GM23248 (cell line): ENCODE measurements around the gene SEPHS2. TPM values are rescaled to one million over a fixed set of nuclear protein-coding genes. Genes with fewer than 3 reads are reported as not detected.

ENCODE experiments used
- DNase-seq: peaks from one replicate; pipeline ENCODE4 v3.0.0-alpha.2; 2015
- H2AFZ ChIP-seq: fragments of 200-600 bp; sonication (generic); 2 replicates; pipeline ENCODE4 v1.6.1; 2016; ENCODE audit warnings: antibody characterized with exemption
- H3F3A ChIP-seq: fragments of 200-600 bp; sonication (generic); 2 replicates; pipeline ENCODE4 v1.6.1; 2016; ENCODE audit warnings: mild to moderate bottlenecking, antibody characterized with exemption, mixed run types; ENCODE audit not compliant: insufficient read depth
- H3K27ac ChIP-seq: fragments of 200-600 bp; sonication (generic); 2 replicates; pipeline ENCODE4 v1.5.1; 2016; ENCODE audit warnings: mild to moderate bottlenecking
- H3K27me3 ChIP-seq: fragments of 200-600 bp; sonication (generic); replicated peaks from 2 replicates; pipeline ENCODE4 v1.6.1; 2016; ENCODE audit warnings: mild to moderate bottlenecking; ENCODE audit not compliant: insufficient read depth
- H3K36me3 ChIP-seq: fragments of 200-600 bp; sonication (generic); 2 replicates; pipeline ENCODE4 v1.6.1; 2016; ENCODE audit warnings: low read depth, mild to moderate bottlenecking
- H3K4me1 ChIP-seq: fragments of 200-600 bp; sonication (generic); 2 replicates; pipeline ENCODE4 v1.6.1; 2016; ENCODE audit warnings: mild to moderate bottlenecking; ENCODE audit not compliant: insufficient read depth
- H3K4me2 ChIP-seq: fragments of 200-600 bp; sonication (generic); one replicate; pipeline ENCODE4 v1.6.1; 2016; ENCODE audit warnings: mild to moderate bottlenecking; ENCODE audit not compliant: unreplicated experiment
- H3K4me3 ChIP-seq: fragments of 200-600 bp; sonication (generic); 2 replicates; pipeline ENCODE4 v1.5.1; 2016; ENCODE audit warnings: mild to moderate bottlenecking
- H3K79me2 ChIP-seq: fragments of 200-600 bp; sonication (generic); 2 replicates; pipeline ENCODE4 v1.6.1; 2016; ENCODE audit warnings: mild to moderate bottlenecking; ENCODE audit not compliant: insufficient read depth
- H3K9ac ChIP-seq: fragments of 200-600 bp; sonication (generic); 2 replicates; pipeline ENCODE4 v1.6.1; 2016; ENCODE audit warnings: mild to moderate bottlenecking
- H3K9me2 ChIP-seq: fragments of 200-600 bp; sonication (generic); 2 replicates; pipeline ENCODE4 v1.6.1; 2016; ENCODE audit warnings: mixed run types, mild to moderate bottlenecking, moderate library complexity; ENCODE audit not compliant: insufficient read depth
- H3K9me3 ChIP-seq: fragments of 200-600 bp; sonication (generic); one replicate; pipeline ENCODE4 v1.6.1; 2017; ENCODE audit warnings: low read depth
- H4K20me1 ChIP-seq: fragments of 200-600 bp; sonication (generic); 2 replicates; pipeline ENCODE4 v1.6.0; 2016; ENCODE audit not compliant: insufficient read depth
- EZH2 ChIP-seq: fragments of 200-600 bp; sonication (generic); IDR thresholded peaks from 2 replicates; pipeline ENCODE4 v1.6.1; 2018; ENCODE audit warnings: antibody characterized with exemption, mild to moderate bottlenecking; ENCODE audit not compliant: insufficient read depth, poor library complexity, severe bottlenecking
- EZH2phosphoT487 ChIP-seq: fragments of 200-600 bp; sonication (generic); IDR thresholded peaks from 2 replicates; pipeline ENCODE4 v1.6.1; 2018; ENCODE audit warnings: antibody characterized with exemption, moderate library complexity, mild to moderate bottlenecking, low read depth; ENCODE audit not compliant: insufficient read depth
- WGBS, 2 experiments: methylation state at CpG; one replicate each; pipeline ENCODE4 v1.1.6; 2015 to 2017; ENCODE audit warnings: low lambda C conversion rate in 2 of 2, low coverage in 1 of 2; ENCODE audit errors: missing lambda C conversion rate in 2 of 2; 5-methylcytosine and 5-hydroxymethylcytosine counted together
- in situ Hi-C: fragments of 300-500 bp; cut with MboI; formaldehyde crosslinking; loops from 2 replicates; pipeline ENCODE4 v1.15.0; 2020
- polyA plus RNA-seq: library from polyadenylated mRNA; unstranded; fragments of >200 nt; fragmentation: Nextera tagmentation; extraction: Ambion mirVana; gene quantifications from 2 replicates; pipeline ENCODE4 v1.2.1, GENCODE V29; 2016
- total RNA-seq: library from RNA; depleted of rRNA; stranded (reverse); fragments of >200 nt; shearing (Covaris generic); gene quantifications from 2 replicates; pipeline ENCODE4 v1.2.3, GENCODE V29; 2014

Gene SEPHS2
- total and polyA plus RNA-seq, 2 experiments from 2014 or later: 6.2 to 26.9 TPM

DNA sequence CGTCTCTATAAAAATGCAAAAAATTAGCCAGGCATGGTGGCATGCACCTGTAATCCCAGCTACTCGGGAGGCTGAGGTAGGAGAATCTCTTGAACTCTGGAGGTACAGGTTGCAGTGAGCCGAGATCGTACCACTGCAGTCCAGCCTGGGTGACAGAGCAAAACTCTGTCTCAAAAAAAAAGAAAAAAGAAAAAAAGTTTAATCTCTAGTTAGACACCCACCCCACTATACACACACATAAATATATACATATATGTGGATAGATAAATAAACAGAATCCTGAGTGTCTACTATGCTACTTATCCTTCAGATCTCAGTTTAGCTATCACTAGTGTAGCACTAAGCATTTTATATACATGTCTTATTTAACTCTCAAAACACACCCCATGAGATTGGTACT lies 45.6 kb upstream of the SEPHS2 start:
- H2AFZ ChIP-seq: no peak overlapping the region
- H4K20me1 ChIP-seq: no peaks in the 10 kb centered on the region
- no peak overlapping the region for H3K4me3 ChIP-seq
- H3K9me3 ChIP-seq: no peaks in the 10 kb centered on the region
- no peak overlapping the region for H3K4me2 ChIP-seq
- H3K9ac ChIP-seq: no peak overlapping the region
- no peaks in the 10 kb centered on the region for H3K36me3 ChIP-seq
- TF ChIP-seq EZH2phosphoT487: no peak
- no peak for TF ChIP-seq EZH2
- no peaks in the 10 kb centered on the region for H3K9me2 ChIP-seq
- no peak for DNase-seq
- H3K79me2 ChIP-seq: no peaks in the 10 kb centered on the region
- 0 out of 2 replicates have a peak, but pooled peaks cover 4% of the 10 kb centered on the region for H3F3A ChIP-seq
- WGBS, 2 experiments: 88 to 93% methylated on average over 4 of the region's 4 CpGs
- 0 out of 2 replicates have a peak, but pooled peaks cover 7% of the 10 kb centered on the region for H3K4me1 ChIP-seq
- no peak overlapping the region for H3K27ac ChIP-seq
- in situ Hi-C loops: no loop called here
- no peaks in the 10 kb centered on the region; the same call in 1 of the 2 replicates for H3K27me3 ChIP-seq

DNA sequence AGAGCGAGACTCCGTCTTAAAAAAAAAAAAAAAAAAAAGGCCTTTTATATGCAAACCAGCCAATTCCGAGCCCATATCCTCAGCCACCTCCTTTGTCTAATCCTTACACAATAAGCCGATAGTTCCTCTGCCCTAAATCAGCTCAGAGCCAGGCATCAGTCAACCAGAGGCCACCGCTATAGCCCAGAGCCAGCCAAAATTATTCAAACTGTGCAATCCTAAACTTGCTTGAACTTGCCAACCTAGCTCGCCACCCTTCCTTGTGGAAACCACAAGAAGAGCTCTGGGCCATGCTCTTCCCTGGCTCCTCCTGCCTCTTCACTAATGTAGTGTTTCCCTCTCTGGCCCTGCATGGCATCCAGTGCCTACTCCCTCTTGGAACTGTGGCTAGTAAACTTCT lies 44.5 kb upstream of the SEPHS2 start:
- no peaks in the 10 kb centered on the region; the same call in 1 of the 2 replicates for H3K27me3 ChIP-seq
- TF ChIP-seq EZH2 (no peak), EZH2phosphoT487 (no peak)
- 0 out of 2 replicates have a peak, but pooled peaks cover 4% of the 10 kb centered on the region for H3F3A ChIP-seq
- H3K9me3 ChIP-seq: no peaks in the 10 kb centered on the region
- no peak overlapping the region for H3K27ac ChIP-seq
- H3K4me3 ChIP-seq: no peak overlapping the region
- H3K4me2 ChIP-seq: no peak overlapping the region
- 0 out of 2 replicates have a peak, but pooled peaks cover 7% of the 10 kb centered on the region for H3K4me1 ChIP-seq
- in situ Hi-C loops: no loop called here
- H3K36me3 ChIP-seq: no peaks in the 10 kb centered on the region
- H3K9ac ChIP-seq: no peak overlapping the region
- WGBS, 2 experiments: 41 to 49% methylated on average over 6 of the region's 6 CpGs
- H2AFZ ChIP-seq: no peak overlapping the region
- no peak for DNase-seq
- no peaks in the 10 kb centered on the region for H3K9me2 ChIP-seq
- no peaks in the 10 kb centered on the region for H3K79me2 ChIP-seq
- H4K20me1 ChIP-seq: no peaks in the 10 kb centered on the region

DNA sequence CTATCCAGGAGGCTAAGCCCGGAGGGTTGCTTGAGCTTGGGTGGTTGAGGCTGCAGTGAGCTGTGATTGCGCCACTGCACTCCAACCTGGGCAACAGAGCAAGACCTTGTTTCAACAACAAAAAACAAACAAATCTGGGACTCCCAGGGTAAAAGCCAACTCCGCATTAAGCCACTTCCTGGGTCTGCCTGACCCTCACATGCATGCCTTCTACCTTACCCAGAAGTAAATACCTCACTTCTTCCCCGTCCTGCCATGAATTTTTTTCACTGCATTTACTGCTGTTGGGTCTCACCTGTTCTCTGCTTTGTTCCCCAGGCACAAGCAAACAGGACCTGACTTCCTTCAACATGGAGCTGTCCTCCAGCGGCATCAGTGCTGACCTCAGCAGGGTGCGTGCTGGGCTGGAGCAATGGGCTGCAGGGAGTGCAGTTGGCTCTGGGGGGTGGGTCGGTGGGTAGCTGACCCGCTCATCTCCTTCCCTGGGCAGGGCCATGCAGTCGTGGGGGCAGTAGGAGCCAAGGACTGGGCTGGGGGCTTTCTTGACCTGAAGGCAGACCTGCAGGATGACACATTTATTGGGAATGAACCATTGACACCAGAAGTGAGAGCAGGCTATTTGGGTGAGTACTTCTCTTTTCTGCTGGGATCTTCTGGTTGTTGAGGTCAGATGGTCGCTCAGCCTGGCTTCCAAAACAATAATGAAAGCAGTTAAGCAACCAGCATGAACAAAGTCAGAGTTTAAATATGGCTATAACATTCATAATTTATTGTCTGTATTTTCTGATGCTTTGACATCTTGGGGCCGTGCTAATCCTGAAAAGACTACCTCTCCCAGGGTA lies 43.3 kb upstream of the SEPHS2 start:
- Histone ChIP-seq H3K9me2 (no peaks in the 10 kb centered on the region), H3K79me2 (no peaks in the 10 kb centered on the region), H4K20me1 (no peaks in the 10 kb centered on the region), H3K9me3 (no peaks in the 10 kb centered on the region), H3K4me2 (no peak overlapping the region), H3K27ac (no peak overlapping the region), H3K36me3 (no peaks in the 10 kb centered on the region), H3K27me3 (no peaks in the 10 kb centered on the region; the same call in 1 of the 2 replicates), H3K9ac (no peak overlapping the region), H3F3A (0 out of 2 replicates have a peak, but pooled peaks cover 4% of the 10 kb centered on the region), H3K4me3 (no peak overlapping the region), H2AFZ (no peak overlapping the region), H3K4me1 (0 out of 2 replicates have a peak, but pooled peaks cover 7% of the 10 kb centered on the region)
- in situ Hi-C loops: no loop called here
- DNase-seq: no peak
- no peak for TF ChIP-seq EZH2
- no peak for TF ChIP-seq EZH2phosphoT487
- 42 to 53% methylated on average over 10 to 11 of the region's 11 CpGs for WGBS, 2 experiments

DNA sequence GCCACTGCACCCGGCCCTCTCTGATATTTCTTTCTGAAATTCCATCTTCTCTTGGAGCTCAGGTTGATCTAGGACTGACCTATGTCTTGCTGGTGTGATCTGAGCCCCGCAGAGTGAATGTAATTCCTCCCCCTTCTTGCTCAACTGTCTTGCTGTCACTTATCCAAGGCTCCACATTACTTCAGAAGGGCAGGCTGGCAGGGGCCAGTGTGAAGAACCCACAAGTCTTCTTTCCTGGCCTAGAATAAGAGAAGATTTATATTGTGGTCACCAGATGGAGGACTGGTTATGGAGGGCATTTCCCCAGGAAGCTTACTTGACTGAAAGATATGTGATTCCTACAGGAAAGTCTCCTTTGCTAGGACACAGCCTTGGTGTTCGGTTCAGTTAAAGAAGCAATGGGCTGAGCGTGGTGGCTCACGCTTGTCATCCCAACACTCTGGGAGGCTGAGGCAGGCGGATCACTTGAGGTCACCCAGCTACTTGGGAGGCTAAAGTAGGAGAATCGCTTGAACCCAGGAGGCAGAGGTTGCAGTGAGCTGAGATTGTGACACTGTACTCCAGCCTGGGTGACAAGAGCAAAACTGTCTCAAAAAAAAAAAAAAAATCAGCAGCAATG lies 40.3 kb upstream of the SEPHS2 start:
- peak; percentile 20 for DNase-seq
- H3F3A ChIP-seq: no peaks in the 10 kb centered on the region

More for the DNA sequence above, 40.3 kb upstream of the SEPHS2 start:
- no peaks in the 10 kb centered on the region for H3K9me3 ChIP-seq
- no peak overlapping the region for H3K4me3 ChIP-seq
- peaks cover 4% of the 10 kb centered on the region; the same call in 1 of the 2 replicates for H3K27me3 ChIP-seq
- H3K36me3 ChIP-seq: no peaks in the 10 kb centered on the region
- TF ChIP-seq EZH2phosphoT487: no peak
- no peak for TF ChIP-seq EZH2
- H3K9ac ChIP-seq: no peak overlapping the region
- H4K20me1 ChIP-seq: no peaks in the 10 kb centered on the region
- no peaks in the 10 kb centered on the region for H3K9me2 ChIP-seq
- no peak overlapping the region for H2AFZ ChIP-seq
- no peaks in the 10 kb centered on the region for H3K79me2 ChIP-seq
- in situ Hi-C loops: no loop called here
- WGBS, 2 experiments: 70 to 75% methylated on average over 7 of the region's 7 CpGs
- H3K4me2 ChIP-seq: no peak overlapping the region
- H3K27ac ChIP-seq: no peak overlapping the region
- H3K4me1 ChIP-seq: no peaks in the 10 kb centered on the region
